Measurements from ENCODE around the gene PIK3R6.

The PIK3R6 gene

GRCh38 chr17:8793649-8794048 lies 73.8 kb downstream of the PIK3R6 start:
- DNase-seq (ENCODE audit: low read depth) = no peak

GRCh38 chr17:8792646-8793045 lies 74.8 kb downstream of the PIK3R6 start:
- no peak for DNase-seq (ENCODE audit: low read depth)

- no peak for DNase-seq (ENCODE audit: low read depth)
Observed at GRCh38 chr17:8791910-8792270, 75.6 kb downstream of the PIK3R6 start.

GRCh38 chr17:8791248-8791909 lies 76.1 kb downstream of the PIK3R6 start:
- DNase-seq (ENCODE audit: low read depth) = no peak

- DNase-seq (ENCODE audit: low read depth) = no peak
Observed at GRCh38 chr17:8789743-8790142, 77.7 kb downstream of the PIK3R6 start.

- no peak for DNase-seq (ENCODE audit: low read depth)
Observed at GRCh38 chr17:8788998-8789397, 78.5 kb downstream of the PIK3R6 start.

- DNase-seq (ENCODE audit: low read depth) = peak; percentile 48
Observed at GRCh38 chr17:8785547-8786413, 81.7 kb downstream of the PIK3R6 start.

GRCh38 chr17:8782176-8782575 lies 85.3 kb downstream of the PIK3R6 start:
- DNase-seq (ENCODE audit: low read depth) = no peak

GRCh38 chr17:8781776-8782175 lies 85.7 kb downstream of the PIK3R6 start:
- DNase-seq (ENCODE audit: low read depth) = no peak

GRCh38 chr17:8776881-8777280 lies 90.6 kb downstream of the PIK3R6 start:
- no peak for DNase-seq (ENCODE audit: low read depth)

GRCh38 chr17:8776248-8776647 lies 91.2 kb downstream of the PIK3R6 start:
- no peak for DNase-seq (ENCODE audit: low read depth)

GRCh38 chr17:8766731-8767130 lies 100.7 kb downstream of the PIK3R6 start:
- DNase-seq (ENCODE audit: low read depth) = no peak

GRCh38 chr17:8762012-8762411 lies 105.5 kb downstream of the PIK3R6 start:
- DNase-seq (ENCODE audit: low read depth) = no peak

GRCh38 chr17:8758137-8758596 lies 109.3 kb downstream of the PIK3R6 start, which contains the start of gene SPDYE4:
Gene SPDYE4, minus strand, starts transcription at chr17:8758546. Its CDS starts 164 bp downstream, at chr17:8758382.
- no peak for DNase-seq (ENCODE audit: low read depth)

GRCh38 chr17:8757189-8757588 lies 110.3 kb downstream of the PIK3R6 start:
- no peak for DNase-seq (ENCODE audit: low read depth)

GRCh38 chr17:8755590-8756255 lies 111.8 kb downstream of the PIK3R6 start:
- no peak for DNase-seq (ENCODE audit: low read depth)

- DNase-seq (ENCODE audit: low read depth) = no peak
Observed at GRCh38 chr17:8754890-8755289, 112.6 kb downstream of the PIK3R6 start.

GRCh38 chr17:8753976-8754440 lies 113.5 kb downstream of the PIK3R6 start:
- no peak for DNase-seq (ENCODE audit: low read depth)

- no peak for DNase-seq (ENCODE audit: low read depth)
Observed at GRCh38 chr17:8753136-8753975, 114.1 kb downstream of the PIK3R6 start.

Measured in activated T-cell treated with anti-CD3 and anti-CD28 coated beads for 48 hours (primary cell).